HEK293T (cell line): ENCODE measurements around the gene GYS1.

ENCODE experiments used
- CTCF ChIA-PET: fragments of 350-600 bp; formaldehyde crosslinking; extraction: SDS; loops from one replicate; lab custom pipeline; 2021; ENCODE audit warnings: antibody characterized with exemption, inconsistent platforms; lab: Yijun Ruan, JAX
- POLR2A ChIA-PET: fragments of 350-600 bp; formaldehyde crosslinking; extraction: SDS; loops from one replicate; lab custom pipeline; 2020; ENCODE audit warnings: antibody characterized with exemption, inconsistent platforms; lab: Yijun Ruan, JAX
- DNase-seq: peaks from one replicate; pipeline ENCODE4 v3.0.0; 2012; ENCODE audit warnings: mixed read lengths; ENCODE audit errors: extremely low spot score
- ARNT ChIP-seq: fragments of 450-650 bp; IDR thresholded peaks from 2 replicates; pipeline ENCODE4 v1.6.1; 2017; ENCODE audit warnings: mild to moderate bottlenecking
- BHLHE40 ChIP-seq: fragments of 450-650 bp; IDR thresholded peaks from 2 replicates; pipeline ENCODE4 v1.6.1; 2016; ENCODE audit warnings: mild to moderate bottlenecking, moderate library complexity, borderline replicate concordance
- CTBP1 ChIP-seq: fragments of 450-650 bp; IDR thresholded peaks from 2 replicates; pipeline ENCODE4 v1.6.1; 2016; ENCODE audit warnings: borderline replicate concordance
- ELF4 ChIP-seq: fragments of 450-650 bp; IDR thresholded peaks from 2 replicates; pipeline ENCODE4 v1.6.1; 2017; ENCODE audit warnings: antibody characterized with exemption
- FOXA1 ChIP-seq: fragments of 450-650 bp; IDR thresholded peaks from 2 replicates; pipeline ENCODE4 v1.6.1; 2016; ENCODE audit warnings: mild to moderate bottlenecking
- FOXK2 ChIP-seq: fragments of 450-650 bp; IDR thresholded peaks from 2 replicates; pipeline ENCODE4 v1.6.1; 2016; ENCODE audit warnings: mild to moderate bottlenecking
- FOXM1 ChIP-seq: fragments of 450-650 bp; IDR thresholded peaks from 2 replicates; pipeline ENCODE4 v1.6.1; 2017; ENCODE audit warnings: mild to moderate bottlenecking, borderline replicate concordance
- HDGF ChIP-seq: fragments of 450-650 bp; IDR thresholded peaks from 2 replicates; pipeline ENCODE4 v1.6.1; 2017; ENCODE audit warnings: antibody characterized with exemption, borderline replicate concordance
- L3MBTL2 ChIP-seq: fragments of 450-650 bp; conservative IDR thresholded peaks from 2 replicates; pipeline ENCODE4 v1.6.1; 2016; ENCODE audit warnings: mild to moderate bottlenecking
- LEF1 ChIP-seq: fragments of 450-650 bp; IDR thresholded peaks from 2 replicates; pipeline ENCODE4 v1.6.1; 2017; ENCODE audit warnings: mild to moderate bottlenecking, borderline replicate concordance
- NFRKB ChIP-seq: fragments of 450-650 bp; IDR thresholded peaks from 2 replicates; pipeline ENCODE4 v1.6.1; 2016; ENCODE audit warnings: mild to moderate bottlenecking, moderate library complexity
- PKNOX1 ChIP-seq: fragments of 450-650 bp; IDR thresholded peaks from 2 replicates; pipeline ENCODE4 v1.6.1; 2016
- SP1 ChIP-seq: fragments of 450-650 bp; IDR thresholded peaks from 2 replicates; pipeline ENCODE4 v1.6.1; 2017
- SUZ12 ChIP-seq: fragments of 450-650 bp; IDR thresholded peaks from 2 replicates; pipeline ENCODE4 v1.6.1; 2016; ENCODE audit warnings: mild to moderate bottlenecking
- TARDBP ChIP-seq: fragments of 450-650 bp; IDR thresholded peaks from 2 replicates; pipeline ENCODE4 v1.6.1; 2016
- ZNF384 ChIP-seq: fragments of 450-650 bp; IDR thresholded peaks from 2 replicates; pipeline ENCODE4 v1.6.1; 2016

Gene GYS1

GRCh38 chr19:48991011-48991609, 2.0 kb downstream of the GYS1 start:
- TF ChIP-seq ELF4 (no peak), LEF1 (no peak), L3MBTL2 (no peak), SP1 (no peak), BHLHE40 (no peak), CTBP1 (no peak), FOXM1 (no peak), TARDBP (no peak), ARNT (no peak), ZNF384 (no peak), NFRKB (no peak), FOXK2 (no peak), SUZ12 (no peak), PKNOX1 (no peak), HDGF (no peak), FOXA1 (no peak)
- CTCF ChIA-PET, result interaction anchor here (3.5 kb wide), 1 partner anchor 14 kb away, joined by 26 read pairs; no protein-coding TSS in a partner anchor

GRCh38 chr19:48990400-48990799, 2.7 kb downstream of the GYS1 start:
- DNase-seq, result no peak
- POLR2A ChIA-PET, result interaction anchor here (1.0 kb wide), 1 partner anchor 9 kb away, joined by 3 read pairs; no protein-coding TSS in a partner anchor
- CTCF ChIA-PET, result no interaction called here
- TF ChIP-seq L3MBTL2 (no peak), SUZ12 (no peak), TARDBP (no peak), ELF4 (no peak), BHLHE40 (no peak), LEF1 (no peak), HDGF (no peak), PKNOX1 (no peak), ZNF384 (no peak), FOXM1 (no peak), FOXA1 (no peak), FOXK2 (no peak), ARNT (no peak), CTBP1 (no peak), NFRKB (no peak), SP1 (no peak)

More at GRCh38 chr19:48991011-48991609, 2.0 kb downstream of the GYS1 start:
- POLR2A ChIA-PET, result interaction anchor here (1.0 kb wide), 1 partner anchor 8 kb away, joined by 3 read pairs; no protein-coding TSS in a partner anchor
- no peak for DNase-seq

GRCh38 chr19:48989701-48990291, 3.3 kb downstream of the GYS1 start:
- no peak for DNase-seq
- TF ChIP-seq HDGF (no peak), ELF4 (no peak), TARDBP (no peak), ARNT (no peak), LEF1 (no peak), SP1 (no peak), L3MBTL2 (no peak), FOXA1 (no peak)
- ChIA-PET POLR2A (no interaction called here), CTCF (no interaction called here)

GRCh38 chr19:48988860-48989259, 4.2 kb downstream of the GYS1 start:
- ChIA-PET CTCF (interaction anchor here (0.6 kb wide), 1 partner anchor 193 kb away, joined by 3 read pairs; no protein-coding TSS in a partner anchor), POLR2A (no interaction called here)
- DNase-seq, result no peak
- no peak for TF ChIP-seq TARDBP
- TF ChIP-seq ZNF384, result no peak
- no peak for TF ChIP-seq FOXM1
- no peak for TF ChIP-seq SP1
- TF ChIP-seq PKNOX1, result no peak
- no peak for TF ChIP-seq CTBP1
- TF ChIP-seq HDGF, result no peak
- no peak for TF ChIP-seq ARNT
- TF ChIP-seq L3MBTL2, result no peak
- TF ChIP-seq BHLHE40, result no peak
- TF ChIP-seq SUZ12, result no peak
- TF ChIP-seq FOXA1, result no peak
- TF ChIP-seq ELF4, result no peak
- no peak for TF ChIP-seq LEF1
- TF ChIP-seq FOXK2, result no peak
- no peak for TF ChIP-seq NFRKB

GRCh38 chr19:48988286-48988685, 4.8 kb downstream of the GYS1 start:
- POLR2A ChIA-PET, result no interaction called here
- TF ChIP-seq SP1 (no peak), FOXA1 (no peak)
- CTCF ChIA-PET, result no interaction called here
- DNase-seq, result no peak

GRCh38 chr19:48987323-48987722, 5.8 kb downstream of the GYS1 start:
- no peak for TF ChIP-seq BHLHE40
- TF ChIP-seq L3MBTL2, result no peak
- no peak for TF ChIP-seq SP1
- TF ChIP-seq TARDBP, result no peak
- no peak for TF ChIP-seq ARNT
- TF ChIP-seq NFRKB, result no peak
- TF ChIP-seq ELF4, result no peak
- no peak for TF ChIP-seq PKNOX1
- TF ChIP-seq FOXK2, result no peak
- TF ChIP-seq FOXM1, result no peak
- TF ChIP-seq LEF1, result no peak
- TF ChIP-seq FOXA1, result no peak
- no peak for TF ChIP-seq ZNF384
- TF ChIP-seq SUZ12, result no peak
- TF ChIP-seq CTBP1, result no peak
- no peak for TF ChIP-seq HDGF
- ChIA-PET POLR2A (interaction anchor here (1.2 kb wide), 1 partner anchor 9 kb away, joined by 4 read pairs; no protein-coding TSS in a partner anchor), CTCF (interaction anchor here (0.6 to 1.0 kb wide), 2 partner anchors 12 to 17 kb away, joined by 3 read pairs; no protein-coding TSS in a partner anchor)
- no peak for DNase-seq
